GM23338 (cell line): Measurements from ENCODE around the gene FOXA2. TPM values are rescaled to one million over a fixed set of nuclear protein-coding genes. Genes with fewer than 3 reads are reported as not detected.

Experiments used
- ATAC-seq: fragments of 200-7000 bp; cut with Tn5 transposase; 3 replicates; pipeline ENCODE4 v1.9.1; 2020
- DNase-seq: peaks from one replicate; pipeline ENCODE4 v3.0.0-alpha.2; 2015; ENCODE audit warnings: low spot score
- H2AFZ ChIP-seq: fragments of 200-600 bp; sonication (generic); 2 replicates; pipeline ENCODE4 v1.8.0; 2016; ENCODE audit warnings: antibody characterized with exemption, mild to moderate bottlenecking, moderate library complexity
- H3F3A ChIP-seq: fragments of 200-600 bp; sonication (generic); replicated peaks from 2 replicates; pipeline ENCODE4 v1.8.0; 2017; ENCODE audit warnings: antibody characterized with exemption, mixed run types, low read depth
- H3K27ac ChIP-seq: fragments of 200-600 bp; sonication (generic); 2 replicates; pipeline ENCODE4 v1.6.1; 2016; ENCODE audit warnings: low read depth
- H3K27me3 ChIP-seq: fragments of 200-600 bp; sonication (generic); 2 replicates; pipeline ENCODE4 v1.8.0; 2016; ENCODE audit warnings: mild to moderate bottlenecking, mixed run types, moderate library complexity; ENCODE audit not compliant: insufficient read depth
- H3K36me3 ChIP-seq: fragments of 200-600 bp; sonication (generic); 2 replicates; pipeline ENCODE4 v1.8.0; 2016; ENCODE audit warnings: mild to moderate bottlenecking; ENCODE audit not compliant: insufficient read depth
- H3K4me1 ChIP-seq: fragments of 200-600 bp; sonication (generic); 2 replicates; pipeline ENCODE4 v1.8.0; 2016; ENCODE audit warnings: mild to moderate bottlenecking, moderate library complexity; ENCODE audit not compliant: insufficient read depth
- H3K4me2 ChIP-seq: fragments of 200-600 bp; sonication (generic); 2 replicates; pipeline ENCODE4 v1.7.1; 2017; ENCODE audit warnings: mixed run types
- H3K4me3 ChIP-seq: fragments of 200-600 bp; sonication (generic); 2 replicates; pipeline ENCODE4 v1.6.1; 2016; ENCODE audit warnings: mixed run types
- H3K79me2 ChIP-seq: fragments of 200-600 bp; sonication (generic); replicated peaks from 2 replicates; pipeline ENCODE4 v1.8.0; 2017; ENCODE audit warnings: mild to moderate bottlenecking; ENCODE audit not compliant: insufficient read depth
- H3K9me2 ChIP-seq: fragments of 200-600 bp; sonication (generic); 2 replicates; pipeline ENCODE4 v1.8.0; 2017; ENCODE audit not compliant: insufficient read depth
- H4K20me1 ChIP-seq: fragments of 200-600 bp; sonication (generic); replicated peaks from 2 replicates; pipeline ENCODE4 v1.8.0; 2017; ENCODE audit warnings: mild to moderate bottlenecking; ENCODE audit not compliant: insufficient read depth
- H3K27ac Mint-ChIP-seq: 2 replicates; pipeline ENCODE4 v1.8.0; 2020; ENCODE audit warnings: inconsistent platforms, mild to moderate bottlenecking, moderate library complexity, mixed read lengths
- H3K27me3 Mint-ChIP-seq: 3 replicates; pipeline ENCODE4 v1.8.0; 2022; ENCODE audit warnings: low read depth, mild to moderate bottlenecking, moderate library complexity, mixed read lengths, inconsistent platforms; ENCODE audit not compliant: insufficient read depth, poor library complexity
- H3K36me3 Mint-ChIP-seq: 3 replicates; pipeline ENCODE4 v1.8.0; 2021; ENCODE audit warnings: low read depth, mild to moderate bottlenecking, inconsistent platforms, moderate library complexity, mixed read lengths
- H3K4me1 Mint-ChIP-seq: 3 replicates; pipeline ENCODE4 v1.8.0; 2020; ENCODE audit warnings: mild to moderate bottlenecking, inconsistent platforms, mixed read lengths
- H3K4me3 Mint-ChIP-seq: 3 replicates; pipeline ENCODE4 v1.8.0; 2021; ENCODE audit warnings: moderate library complexity, mild to moderate bottlenecking, inconsistent platforms, mixed read lengths
- H3K9me3 Mint-ChIP-seq: 3 replicates; pipeline ENCODE4 v1.8.0; 2020; ENCODE audit warnings: moderate library complexity, mild to moderate bottlenecking, inconsistent platforms, mixed read lengths
- CREB1 ChIP-seq: fragments of 250-450 bp; sonication (Bioruptor Pico); IDR thresholded peaks from 2 replicates; pipeline ENCODE4 v1.5.0; 2020; ENCODE audit warnings: low read depth, mild to moderate bottlenecking, moderate library complexity
- CTCF ChIP-seq, 2 experiments: fragments of 200-600 bp in 1 of 2; sonication (generic) in 1 of 2; conservative IDR thresholded peaks; 2 replicates each; pipeline versions ENCODE4 v1.5.1 to v1.6.1; 2016 to 2017; ENCODE audit warnings: antibody characterized with exemption in 2 of 2, low read depth in 2 of 2, mild to moderate bottlenecking in 2 of 2, moderate library complexity in 1 of 2
- EZH2 ChIP-seq: fragments of 200-600 bp; sonication (generic); IDR thresholded peaks from one replicate; pipeline ENCODE4 v1.8.0; 2017; ENCODE audit warnings: antibody characterized with exemption, mild to moderate bottlenecking, low read depth; ENCODE audit not compliant: unreplicated experiment
- EZH2phosphoT487 ChIP-seq: fragments of 200-600 bp; sonication (generic); IDR thresholded peaks from one replicate; pipeline ENCODE4 v1.8.1; 2018; ENCODE audit warnings: antibody characterized with exemption; ENCODE audit not compliant: unreplicated experiment
- NANOG ChIP-seq: IDR thresholded peaks from 2 replicates; pipeline ENCODE4 v1.6.1; 2016; ENCODE audit warnings: antibody characterized with exemption, borderline replicate concordance
- STAT1 ChIP-seq: IDR thresholded peaks from one replicate; pipeline ENCODE4 v1.6.1; 2016; ENCODE audit warnings: antibody characterized with exemption; ENCODE audit not compliant: unreplicated experiment
- ZNF114 ChIP-seq: fragments of 250-450 bp; sonication (Bioruptor Pico); IDR thresholded peaks from 2 replicates; pipeline ENCODE4 v1.5.0; 2020; ENCODE audit warnings: mild to moderate bottlenecking, moderate library complexity
- ZNF331 ChIP-seq: fragments of 250-450 bp; sonication (Bioruptor Pico); IDR thresholded peaks from 2 replicates; pipeline ENCODE4 v1.5.0; 2020; ENCODE audit warnings: low read depth, mild to moderate bottlenecking, moderate library complexity
- ZNF462 ChIP-seq: fragments of 250-450 bp; sonication (Bioruptor Pico); IDR thresholded peaks from 2 replicates; pipeline ENCODE4 v1.5.0; 2020; ENCODE audit warnings: mild to moderate bottlenecking, moderate library complexity
- polyA plus RNA-seq: library from polyadenylated mRNA; unstranded; fragments of >200 nt; fragmentation: Nextera tagmentation; extraction: Ambion mirVana; gene quantifications from 2 replicates; pipeline ENCODE4 v1.2.1, GENCODE V29; 2016
- total RNA-seq: library from RNA; depleted of rRNA; stranded (reverse); fragments of >200 nt; shearing (Covaris generic); gene quantifications from 2 replicates; pipeline ENCODE4 v1.2.3, GENCODE V29; 2014
- TF ChIP-seq, protein P1 (sequence below): IDR thresholded peaks from one replicate; pipeline ENCODE4 v1.6.1; 2018; ENCODE audit warnings: antibody characterized with exemption; ENCODE audit not compliant: unreplicated experiment

The FOXA2 gene
- total and polyA plus RNA-seq, 2 experiments from 2014 or later: not detected

- Histone ChIP-seq H3K27ac (no peak overlapping the region), H3K36me3 (no peaks in the 10 kb centered on the region), H3F3A (peaks cover 10% of the 10 kb centered on the region; the same call in 1 of the 2 replicates), H4K20me1 (no peaks in the 10 kb centered on the region), H3K9me2 (peaks cover 9% of the 10 kb centered on the region; the same call in 1 of the 2 replicates), H3K27me3 (peaks cover 39% of the 10 kb centered on the region), H3K4me1 (peaks cover 23% of the 10 kb centered on the region), H3K79me2 (no peaks in the 10 kb centered on the region), H3K4me2 (no peak overlapping the region), H2AFZ (no peak overlapping the region), H3K4me3 (no peak overlapping the region)
- Mint-ChIP-seq H3K27ac (no peak overlapping the region), H3K27me3 (peaks cover 5% of the 10 kb centered on the region), H3K4me3 (no peak overlapping the region), H3K4me1 (peaks cover 23% of the 10 kb centered on the region), H3K36me3 (no peaks in the 10 kb centered on the region), H3K9me3 (no peaks in the 10 kb centered on the region; the same call in 2 of the 3 replicates)
- ATAC-seq: no peak
- DNase-seq: no peak
- TF ChIP-seq ZNF331 (CRISPR knock-in tag) (no peak), ZNF462 (CRISPR knock-in tag) (no peak), ZNF114 (no peak), NANOG (no peak)
These were observed 32.2 kb upstream of the FOXA2 start for GRCh38 chr20:22616551-22616950.

- ATAC-seq (no peak), DNase-seq (no peak)
- no peaks in the 10 kb centered on the region for H3K36me3 ChIP-seq
- H3K4me1 ChIP-seq: peaks cover 16% of the 10 kb centered on the region
- peaks cover 4% of the 10 kb centered on the region; the same call in 1 of the 2 replicates for H3F3A ChIP-seq
- H3K4me1 Mint-ChIP-seq: peaks cover 19% of the 10 kb centered on the region
- H3K4me3 Mint-ChIP-seq: no peak overlapping the region
- H4K20me1 ChIP-seq: no peaks in the 10 kb centered on the region
- peaks cover 3% of the 10 kb centered on the region; the same call in 2 of the 3 replicates for H3K9me3 Mint-ChIP-seq
- H3K27ac ChIP-seq: no peak overlapping the region
- no peak overlapping the region for H2AFZ ChIP-seq
- H3K27me3 Mint-ChIP-seq: peaks cover 1% of the 10 kb centered on the region
- peaks cover 15% of the 10 kb centered on the region; the same call in 1 of the 2 replicates for H3K9me2 ChIP-seq
- peaks cover 28% of the 10 kb centered on the region for H3K27me3 ChIP-seq
- no peak overlapping the region for H3K4me2 ChIP-seq
- no peak overlapping the region for H3K4me3 ChIP-seq
- H3K79me2 ChIP-seq: no peaks in the 10 kb centered on the region
- H3K27ac Mint-ChIP-seq: no peak overlapping the region
- H3K36me3 Mint-ChIP-seq: peaks cover 5% of the 10 kb centered on the region; the same call in 2 of the 3 replicates
- TF ChIP-seq EZH2phosphoT487 (no peak), ZNF114 (no peak), ZNF331 (CRISPR knock-in tag) (no peak), EZH2 (no peak), CTCF (conservative IDR thresholded peaks at IDR 0.05; ENCODE audit: low read depth in 2 of 2) (no peak), STAT1 (no peak), CREB1 (CRISPR knock-in tag) (no peak), NANOG (no peak)
- TF ChIP-seq, protein P1, sequence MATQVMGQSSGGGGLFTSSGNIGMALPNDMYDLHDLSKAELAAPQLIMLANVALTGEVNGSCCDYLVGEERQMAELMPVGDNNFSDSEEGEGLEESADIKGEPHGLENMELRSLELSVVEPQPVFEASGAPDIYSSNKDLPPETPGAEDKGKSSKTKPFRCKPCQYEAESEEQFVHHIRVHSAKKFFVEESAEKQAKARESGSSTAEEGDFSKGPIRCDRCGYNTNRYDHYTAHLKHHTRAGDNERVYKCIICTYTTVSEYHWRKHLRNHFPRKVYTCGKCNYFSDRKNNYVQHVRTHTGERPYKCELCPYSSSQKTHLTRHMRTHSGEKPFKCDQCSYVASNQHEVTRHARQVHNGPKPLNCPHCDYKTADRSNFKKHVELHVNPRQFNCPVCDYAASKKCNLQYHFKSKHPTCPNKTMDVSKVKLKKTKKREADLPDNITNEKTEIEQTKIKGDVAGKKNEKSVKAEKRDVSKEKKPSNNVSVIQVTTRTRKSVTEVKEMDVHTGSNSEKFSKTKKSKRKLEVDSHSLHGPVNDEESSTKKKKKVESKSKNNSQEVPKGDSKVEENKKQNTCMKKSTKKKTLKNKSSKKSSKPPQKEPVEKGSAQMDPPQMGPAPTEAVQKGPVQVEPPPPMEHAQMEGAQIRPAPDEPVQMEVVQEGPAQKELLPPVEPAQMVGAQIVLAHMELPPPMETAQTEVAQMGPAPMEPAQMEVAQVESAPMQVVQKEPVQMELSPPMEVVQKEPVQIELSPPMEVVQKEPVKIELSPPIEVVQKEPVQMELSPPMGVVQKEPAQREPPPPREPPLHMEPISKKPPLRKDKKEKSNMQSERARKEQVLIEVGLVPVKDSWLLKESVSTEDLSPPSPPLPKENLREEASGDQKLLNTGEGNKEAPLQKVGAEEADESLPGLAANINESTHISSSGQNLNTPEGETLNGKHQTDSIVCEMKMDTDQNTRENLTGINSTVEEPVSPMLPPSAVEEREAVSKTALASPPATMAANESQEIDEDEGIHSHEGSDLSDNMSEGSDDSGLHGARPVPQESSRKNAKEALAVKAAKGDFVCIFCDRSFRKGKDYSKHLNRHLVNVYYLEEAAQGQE: no peak
These were observed 31.1 kb upstream of the FOXA2 start for GRCh38 chr20:22615425-22615824.
